Midbrain (tissue), 1 donor: ENCODE results near the gene GIPC3.
A peak's percentile ranks its signal among the peaks of the same experiment; 100 is the strongest.
"Not testable (repeated sequence)": the region's sequence is repeated elsewhere in the genome, so short reads cannot be mapped to it uniquely, and the experiment has no call there.

ENCODE experiments used
- DNase-seq: peaks from one replicate; lab custom pipeline; 2025; lab: John Stamatoyannopoulos, UW

The GIPC3 gene

GRCh38 chr19:3550947-3551791 is 34.1 kb upstream of the GIPC3 start:
- DNase-seq, result no peak

- DNase-seq, result no peak
Observed at GRCh38 chr19:3551792-3552095, 33.5 kb upstream of the GIPC3 start.

- no peak for DNase-seq
Observed at GRCh38 chr19:3554254-3555083, 30.8 kb upstream of the GIPC3 start.

- DNase-seq, result no peak
Observed at GRCh38 chr19:3555653-3556422, 29.4 kb upstream of the GIPC3 start.

GRCh38 chr19:3556423-3556977 is 28.8 kb upstream of the GIPC3 start:
- DNase-seq, result no peak

- no peak for DNase-seq
Observed at GRCh38 chr19:3556978-3557460, 28.3 kb upstream of the GIPC3 start.

GRCh38 chr19:3557461-3558248 is 27.6 kb upstream of the GIPC3 start, which contains the start of gene MFSD12:
Gene MFSD12, minus strand, starts transcription at chr19:3557586. Its CDS starts 183 bp downstream, at chr19:3557403.
- DNase-seq, result peak; percentile 95

- DNase-seq, result no peak
Observed at GRCh38 chr19:3563709-3564524, 21.4 kb upstream of the GIPC3 start.

- DNase-seq, result no peak
Observed at GRCh38 chr19:3565139-3565538, 20.1 kb upstream of the GIPC3 start.

GRCh38 chr19:3570042-3570441 is 15.2 kb upstream of the GIPC3 start:
- not testable (repeated sequence) for DNase-seq

- peak; percentile 75 for DNase-seq
Observed at GRCh38 chr19:3570606-3571011, 14.7 kb upstream of the GIPC3 start.

- DNase-seq, result peak; percentile 100
Observed at GRCh38 chr19:3572132-3572854, 13.0 kb upstream of the GIPC3 start.

GRCh38 chr19:3572855-3573161 is 12.5 kb upstream of the GIPC3 start, which contains the start of gene HMG20B:
Gene HMG20B, plus strand, starts transcription at chr19:3572944. Its CDS starts 366 bp downstream, at chr19:3573310.
- DNase-seq, result no peak

- no peak for DNase-seq
Observed at GRCh38 chr19:3573162-3573857, 12.0 kb upstream of the GIPC3 start.

- peak; percentile 23 for DNase-seq
Observed at GRCh38 chr19:3573858-3574637, 11.2 kb upstream of the GIPC3 start.

GRCh38 chr19:3575260-3575741 is 10.0 kb upstream of the GIPC3 start:
- DNase-seq, result no peak

GRCh38 chr19:3575949-3576673 is 9.2 kb upstream of the GIPC3 start:
- no peak for DNase-seq
